Progenitor cell of endocrine pancreas (in vitro differentiated cells): ENCODE measurements around the gene PIPOX. TPM values are rescaled to one million over a fixed set of nuclear protein-coding genes. Genes with fewer than 3 reads are reported as not detected.

ENCODE experiments used
- DNase-seq: peaks from one replicate; pipeline ENCODE4 v3.0.0; 2021; ENCODE audit warnings: low spot score; ENCODE audit not compliant: unreplicated experiment
- H3K27ac Mint-ChIP-seq: 2 replicates; pipeline ENCODE4 v1.8.0; 2021; ENCODE audit warnings: mild to moderate bottlenecking, moderate library complexity, mixed read lengths
- H3K27me3 Mint-ChIP-seq: 2 replicates; pipeline ENCODE4 v1.8.0; 2021; ENCODE audit warnings: mixed read lengths
- H3K36me3 Mint-ChIP-seq: 2 replicates; pipeline ENCODE4 v1.8.0; 2022; ENCODE audit warnings: mixed read lengths; ENCODE audit not compliant: insufficient read depth
- H3K4me1 Mint-ChIP-seq: 2 replicates; pipeline ENCODE4 v1.8.0; 2021; ENCODE audit warnings: low read depth, mixed read lengths
- H3K4me3 Mint-ChIP-seq: 2 replicates; pipeline ENCODE4 v1.8.0; 2021; ENCODE audit warnings: low read depth, mild to moderate bottlenecking, moderate library complexity, mixed read lengths
- H3K9me3 Mint-ChIP-seq: 2 replicates; pipeline ENCODE4 v1.8.0; 2021; ENCODE audit warnings: low read depth, mixed read lengths
- total RNA-seq: library from RNA; stranded (reverse); gene quantifications from 2 replicates; pipeline ENCODE4 v1.2.1, GENCODE V29; 2021
- TF ChIP-seq, protein P1 (sequence below): fragments of 200-600 bp; sonication (generic); IDR thresholded peaks from one replicate; pipeline ENCODE4 v1.5.0; 2021; ENCODE audit warnings: antibody characterized with exemption, mild to moderate bottlenecking; ENCODE audit not compliant: unreplicated experiment

PIPOX gene
- total RNA-seq, 1 donor from 2014 or later: 5.3 TPM

DNA sequence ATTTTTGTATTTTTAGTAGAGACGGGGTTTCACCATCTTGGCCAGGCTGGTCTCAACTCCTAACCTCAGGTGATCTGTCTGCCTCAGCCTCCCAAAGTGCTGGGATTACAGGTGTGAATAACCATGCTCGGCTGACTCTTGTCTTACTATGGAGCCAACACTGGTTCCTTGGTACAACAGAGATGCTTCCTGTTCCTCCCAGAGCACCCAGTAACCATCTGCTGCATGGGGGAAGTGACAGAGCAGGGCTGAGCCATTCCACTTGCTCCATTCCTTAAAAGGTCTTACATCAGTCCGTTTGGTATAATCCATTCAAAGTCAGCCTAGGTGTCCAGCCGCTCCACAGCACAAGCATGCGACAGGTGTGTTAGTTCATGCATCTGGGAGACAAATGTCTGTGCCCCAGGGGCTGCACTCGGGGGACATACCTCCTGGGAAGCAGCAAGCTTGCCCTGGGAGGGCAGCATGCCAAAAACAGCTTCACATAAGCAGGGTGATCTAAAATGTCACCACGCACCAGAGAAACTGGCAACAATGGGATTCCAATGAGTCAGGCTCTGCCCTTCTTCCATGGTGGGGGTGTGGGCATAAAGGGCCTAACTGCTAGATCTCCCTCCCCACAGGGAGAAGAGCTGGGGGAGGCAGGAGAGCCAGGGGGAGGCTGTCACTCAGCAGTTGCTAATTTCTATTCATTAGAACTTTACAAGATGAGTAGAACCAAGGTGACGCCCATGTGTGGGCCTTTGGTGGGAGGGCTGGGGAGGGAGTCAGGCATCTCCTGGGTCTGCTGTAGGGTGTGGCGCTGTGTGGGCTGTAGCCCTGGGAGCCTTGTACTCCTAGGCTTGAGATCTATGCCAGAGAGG, 35.5 kb downstream of the PIPOX start:
- Mint-ChIP-seq H3K36me3 (peaks cover 18% of the 10 kb centered on the region), H3K27me3 (no peaks in the 10 kb centered on the region), H3K9me3 (no peaks in the 10 kb centered on the region), H3K27ac (no peak overlapping the region), H3K4me1 (peaks cover 2% of the 10 kb centered on the region), H3K4me3 (no peak overlapping the region)
- DNase-seq: no peak
- TF ChIP-seq, protein P1, sequence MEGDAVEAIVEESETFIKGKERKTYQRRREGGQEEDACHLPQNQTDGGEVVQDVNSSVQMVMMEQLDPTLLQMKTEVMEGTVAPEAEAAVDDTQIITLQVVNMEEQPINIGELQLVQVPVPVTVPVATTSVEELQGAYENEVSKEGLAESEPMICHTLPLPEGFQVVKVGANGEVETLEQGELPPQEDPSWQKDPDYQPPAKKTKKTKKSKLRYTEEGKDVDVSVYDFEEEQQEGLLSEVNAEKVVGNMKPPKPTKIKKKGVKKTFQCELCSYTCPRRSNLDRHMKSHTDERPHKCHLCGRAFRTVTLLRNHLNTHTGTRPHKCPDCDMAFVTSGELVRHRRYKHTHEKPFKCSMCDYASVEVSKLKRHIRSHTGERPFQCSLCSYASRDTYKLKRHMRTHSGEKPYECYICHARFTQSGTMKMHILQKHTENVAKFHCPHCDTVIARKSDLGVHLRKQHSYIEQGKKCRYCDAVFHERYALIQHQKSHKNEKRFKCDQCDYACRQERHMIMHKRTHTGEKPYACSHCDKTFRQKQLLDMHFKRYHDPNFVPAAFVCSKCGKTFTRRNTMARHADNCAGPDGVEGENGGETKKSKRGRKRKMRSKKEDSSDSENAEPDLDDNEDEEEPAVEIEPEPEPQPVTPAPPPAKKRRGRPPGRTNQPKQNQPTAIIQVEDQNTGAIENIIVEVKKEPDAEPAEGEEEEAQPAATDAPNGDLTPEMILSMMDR: no peak

DNA sequence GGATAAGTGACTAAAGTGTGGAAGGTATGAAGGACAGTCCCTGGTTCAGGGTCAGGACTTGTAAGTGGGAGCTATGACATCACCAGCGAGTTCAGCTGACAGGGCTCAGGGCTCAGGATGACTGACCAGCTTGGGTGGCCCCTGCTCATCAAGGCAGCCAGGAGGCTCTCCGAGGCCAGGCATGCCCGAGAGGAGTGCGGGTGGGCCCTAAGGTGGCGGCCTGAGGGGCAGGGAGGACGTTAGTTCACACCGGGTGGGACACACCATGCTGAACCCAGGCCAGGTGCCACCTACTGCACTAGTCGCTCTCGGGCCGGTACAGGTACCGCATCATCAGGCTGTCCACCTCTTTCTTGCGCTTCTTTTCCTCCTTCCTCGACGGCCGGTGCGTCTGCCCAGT, 36.5 kb downstream of the PIPOX start:
- no peak overlapping the region for H3K4me3 Mint-ChIP-seq
- no peak overlapping the region for H3K27ac Mint-ChIP-seq
- H3K27me3 Mint-ChIP-seq: no peaks in the 10 kb centered on the region
- no peak for DNase-seq
- H3K4me1 Mint-ChIP-seq: peaks cover 12% of the 10 kb centered on the region
- H3K9me3 Mint-ChIP-seq: no peaks in the 10 kb centered on the region
- H3K36me3 Mint-ChIP-seq: peaks cover 18% of the 10 kb centered on the region
- TF ChIP-seq, protein P1: no peak

DNA sequence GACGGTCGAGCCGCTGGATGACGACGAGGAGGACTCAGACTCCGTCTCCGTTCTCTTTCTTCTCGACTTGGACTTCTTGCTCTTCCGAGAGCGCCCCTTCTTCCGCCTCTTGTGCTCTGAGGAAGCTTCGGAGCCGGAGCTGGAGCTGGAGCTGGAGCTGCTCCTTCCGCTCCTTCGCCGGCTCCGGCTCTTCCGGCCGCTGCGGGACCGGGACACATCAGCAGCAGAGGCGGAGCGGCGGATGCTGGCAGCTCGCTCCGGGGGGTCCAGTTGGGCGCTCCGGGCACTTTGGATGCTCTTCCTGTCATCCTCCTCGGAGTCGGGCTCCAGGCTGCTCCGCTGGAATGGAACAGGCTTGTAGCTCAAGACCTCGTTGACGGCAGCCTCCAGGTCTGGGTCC, 36.9 kb downstream of the PIPOX start:
- Mint-ChIP-seq H3K9me3 (no peaks in the 10 kb centered on the region), H3K4me1 (peaks cover 16% of the 10 kb centered on the region), H3K27me3 (no peaks in the 10 kb centered on the region), H3K36me3 (peaks cover 18% of the 10 kb centered on the region), H3K4me3 (no peak overlapping the region), H3K27ac (no peak overlapping the region)
- DNase-seq: no peak
- TF ChIP-seq, protein P1: no peak

DNA sequence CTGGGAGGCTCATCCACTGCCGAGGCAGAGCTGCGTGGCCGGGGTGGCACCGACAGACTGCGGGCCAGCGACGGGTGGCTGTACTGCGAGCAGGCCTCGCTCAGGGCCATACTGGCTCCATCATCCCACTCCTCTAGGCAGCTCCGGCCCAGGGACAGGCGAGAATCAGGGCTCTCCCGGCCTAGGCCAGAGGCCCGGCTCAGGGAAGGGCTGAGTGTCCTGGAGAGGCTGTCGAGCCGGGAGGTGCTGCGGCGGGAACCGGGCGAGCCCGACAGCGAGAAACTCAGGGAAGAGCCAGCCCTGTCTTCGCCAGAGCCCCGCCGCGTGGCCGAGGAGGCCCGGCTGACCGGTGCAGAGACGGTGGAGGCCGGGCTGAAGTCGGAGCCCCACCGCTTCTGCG, 37.4 kb downstream of the PIPOX start:
- peaks cover 18% of the 10 kb centered on the region for H3K36me3 Mint-ChIP-seq
- no peak overlapping the region for H3K4me3 Mint-ChIP-seq
- H3K27ac Mint-ChIP-seq: no peak overlapping the region
- H3K4me1 Mint-ChIP-seq: peaks cover 21% of the 10 kb centered on the region
- TF ChIP-seq, protein P1: no peak
- no peaks in the 10 kb centered on the region for H3K27me3 Mint-ChIP-seq
- DNase-seq: no peak
- H3K9me3 Mint-ChIP-seq: no peaks in the 10 kb centered on the region

DNA sequence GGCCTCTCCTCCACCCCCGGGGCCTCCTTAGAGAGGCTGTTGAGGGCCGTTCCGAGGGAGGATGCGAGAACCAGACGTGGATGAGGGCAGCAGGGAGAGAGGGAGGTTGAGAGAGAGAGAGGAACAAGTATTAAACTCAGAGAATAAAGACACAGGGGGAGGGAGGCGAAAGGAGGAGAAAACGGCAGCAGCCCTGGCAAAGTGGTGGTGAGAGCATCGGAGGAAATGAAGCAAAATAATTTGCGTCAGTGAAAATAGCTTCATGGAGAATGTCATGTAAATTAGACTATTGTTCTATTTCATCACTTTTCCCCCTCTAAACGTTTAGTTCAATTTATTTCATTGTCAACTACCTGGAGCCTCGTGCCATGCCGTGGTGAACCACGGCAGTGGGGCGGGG, 38.0 kb downstream of the PIPOX start:
- Mint-ChIP-seq H3K4me1 (peaks cover 22% of the 10 kb centered on the region), H3K9me3 (no peaks in the 10 kb centered on the region), H3K4me3 (no peak overlapping the region), H3K36me3 (peaks cover 18% of the 10 kb centered on the region), H3K27ac (no peak overlapping the region), H3K27me3 (no peaks in the 10 kb centered on the region)
- no peak for DNase-seq
- TF ChIP-seq, protein P1: no peak
